Stimulated activated CD4-positive, alpha-beta T cell treated with anti-CD3 and anti-CD28 coated beads, Interleukin-4, amount 100 ng/mL, for 48 hours (primary cell): Measurements from ENCODE around the gene TTC8.

Source experiments
- DNase-seq, 2 donors: peaks; one replicate each; pipeline ENCODE4 v3.0.0-alpha.2; 2020; ENCODE audit warnings: low read depth in 2 of 2

TTC8 gene

DNA sequence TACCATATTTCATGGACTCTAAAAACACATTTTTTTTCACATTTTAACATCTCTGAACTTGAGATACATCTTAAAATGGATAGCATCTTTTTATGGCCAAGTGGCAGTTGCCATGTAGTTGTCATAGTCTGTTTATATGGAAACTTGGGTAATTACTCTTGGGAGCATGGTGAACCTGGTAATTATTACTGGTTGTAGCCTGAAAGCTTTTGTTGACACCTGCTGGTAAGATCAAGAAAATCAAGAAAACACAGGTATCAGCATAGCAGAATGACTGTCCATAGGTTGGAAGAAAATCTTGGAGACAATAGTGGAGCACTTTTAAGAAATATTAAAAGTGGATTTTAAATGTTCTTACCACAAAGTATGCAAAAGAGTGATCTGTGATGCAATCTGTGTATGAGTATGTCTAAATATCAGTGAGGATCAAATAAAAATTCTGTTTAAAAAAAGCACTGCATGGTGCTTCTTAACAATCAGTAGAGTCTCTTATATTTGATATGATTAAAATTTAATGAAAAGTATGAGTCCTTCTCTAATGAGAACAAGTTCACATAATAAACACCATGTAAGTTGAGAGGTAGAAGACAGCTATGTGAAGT, 44.2 kb downstream of the TTC8 start:
- no peak for DNase-seq

DNA sequence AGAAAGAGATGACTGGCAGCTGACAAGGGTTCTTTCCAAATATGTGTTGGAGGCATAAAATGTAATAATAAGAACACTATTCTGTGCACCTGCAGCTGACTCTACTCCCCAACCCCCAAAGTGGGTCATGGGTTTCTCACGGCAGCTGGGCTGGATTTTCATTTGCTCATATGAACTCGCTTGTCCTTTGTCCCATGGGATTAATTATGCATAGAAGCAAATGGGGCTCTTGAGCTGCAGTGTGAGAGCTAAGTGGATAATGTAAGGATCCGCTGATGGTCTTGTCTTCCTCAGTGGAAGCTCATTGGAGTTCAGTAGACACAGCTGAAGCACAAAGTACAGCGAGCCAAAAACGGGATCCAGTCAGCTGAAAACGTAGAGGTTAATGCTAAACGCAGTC, 46.3 kb downstream of the TTC8 start:
- DNase-seq = no peak

DNA sequence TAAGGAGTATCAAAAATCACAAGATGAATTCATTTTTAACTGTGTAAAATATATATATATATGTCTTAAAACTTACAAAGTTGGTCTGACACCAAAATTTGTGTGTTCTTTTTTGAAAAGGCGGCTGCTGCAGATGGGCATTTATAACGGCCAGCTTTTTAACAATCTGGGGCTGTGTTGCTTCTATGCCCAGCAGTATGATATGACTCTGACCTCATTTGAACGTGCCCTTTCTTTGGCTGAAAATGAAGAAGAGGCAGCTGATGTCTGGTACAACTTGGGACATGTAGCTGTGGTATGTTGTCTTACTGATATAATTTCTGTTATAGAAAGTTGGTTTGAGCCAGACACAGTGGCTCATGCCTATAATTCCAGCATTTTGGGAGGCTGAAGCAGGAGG, 47.0 kb downstream of the TTC8 start:
- no peak for DNase-seq

DNA sequence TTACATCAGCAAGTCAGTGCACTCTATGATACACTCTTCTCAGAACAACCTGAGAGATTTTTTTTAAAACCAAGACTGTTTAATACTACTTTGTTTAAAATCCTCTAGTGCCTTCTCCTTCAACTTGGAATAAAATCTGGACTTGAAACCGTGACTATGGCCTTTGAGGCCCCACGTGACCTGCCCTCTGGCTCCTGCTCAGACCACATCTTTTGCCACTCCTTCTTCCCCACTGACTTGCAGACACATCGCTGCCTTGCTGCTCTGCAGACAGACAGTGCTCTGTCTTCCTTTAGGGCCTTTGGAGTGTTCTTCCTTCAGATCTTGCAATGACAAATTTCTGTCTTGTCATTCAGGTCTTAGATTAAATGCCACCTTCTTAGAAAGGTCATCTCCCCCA, 48.5 kb downstream of the TTC8 start:
- DNase-seq = no peak

DNA sequence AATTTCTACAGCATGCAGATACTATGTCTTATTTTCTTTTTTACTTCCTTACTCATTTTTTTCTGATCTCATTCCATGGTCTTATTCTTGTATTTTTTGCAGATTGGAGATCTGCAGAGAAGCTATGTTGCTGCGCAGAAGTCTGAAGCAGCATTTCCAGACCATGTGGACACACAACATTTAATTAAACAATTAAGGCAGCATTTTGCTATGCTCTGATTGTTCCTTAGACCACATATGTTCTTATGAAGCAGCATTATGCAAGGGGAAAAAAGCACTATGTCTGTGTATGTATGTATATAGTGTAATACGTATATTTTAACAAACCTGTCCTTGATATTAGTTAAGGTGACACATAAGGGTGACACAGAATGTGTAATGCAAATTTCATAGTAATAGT, 52.7 kb downstream of the TTC8 start:
- no peak for DNase-seq

DNA sequence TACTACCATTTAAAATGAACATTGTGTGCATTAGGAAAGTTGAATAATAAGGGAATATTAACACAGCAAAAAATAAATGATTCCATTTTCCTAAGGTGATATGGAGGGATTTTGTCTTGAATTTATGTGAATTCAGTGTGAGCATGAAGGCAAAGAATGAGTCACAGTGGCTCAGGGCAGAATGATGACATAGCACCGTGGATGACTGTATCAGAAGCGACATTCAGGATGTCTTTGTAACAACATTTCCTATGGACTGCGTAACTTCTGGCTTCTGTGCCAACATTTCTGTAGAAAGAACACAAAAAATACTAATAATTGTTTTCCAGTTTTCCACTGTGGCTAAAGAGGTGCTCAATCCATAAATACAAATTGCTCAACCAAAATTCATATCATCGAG, 54.6 kb downstream of the TTC8 start:
- DNase-seq = no peak

DNA sequence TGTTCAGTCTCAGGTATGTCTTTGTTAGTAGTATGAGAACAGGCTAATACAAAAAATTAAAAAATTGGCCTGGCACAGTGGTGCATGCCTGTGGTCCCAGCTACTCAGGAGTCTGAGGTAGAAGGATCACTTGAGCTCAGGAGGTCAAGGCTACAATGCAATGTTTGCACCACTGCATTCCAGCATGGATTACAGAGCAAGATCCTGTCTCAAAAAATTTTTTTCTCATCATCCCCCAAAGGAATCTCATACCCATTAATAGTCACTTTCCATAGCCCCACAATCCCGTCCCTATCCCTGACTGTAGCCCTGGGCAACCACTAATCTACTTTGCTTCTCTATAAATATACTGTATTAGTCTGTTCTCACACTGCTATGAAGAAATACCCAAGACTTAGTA, 57.8 kb downstream of the TTC8 start:
- no peak for DNase-seq

DNA sequence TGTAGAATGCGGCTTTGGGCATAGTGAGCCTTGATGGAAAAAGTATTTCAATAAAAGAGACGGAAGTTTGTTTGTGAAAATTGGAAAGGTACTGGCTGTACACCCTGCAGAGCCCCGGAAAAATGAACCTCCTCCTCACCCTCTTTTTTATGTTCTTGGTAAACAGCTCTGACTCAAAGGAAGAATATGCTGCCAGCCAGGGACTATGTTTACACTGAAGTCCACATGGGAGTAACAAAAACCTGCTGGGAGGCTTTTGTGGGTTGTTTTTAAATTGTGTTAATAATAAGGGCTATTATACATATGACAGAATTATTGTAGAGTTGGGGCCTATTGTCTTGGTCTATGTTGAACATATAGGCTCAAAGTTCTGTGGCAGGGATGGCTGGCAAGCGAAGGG, 70.7 kb downstream of the TTC8 start:
- no peak for DNase-seq

DNA sequence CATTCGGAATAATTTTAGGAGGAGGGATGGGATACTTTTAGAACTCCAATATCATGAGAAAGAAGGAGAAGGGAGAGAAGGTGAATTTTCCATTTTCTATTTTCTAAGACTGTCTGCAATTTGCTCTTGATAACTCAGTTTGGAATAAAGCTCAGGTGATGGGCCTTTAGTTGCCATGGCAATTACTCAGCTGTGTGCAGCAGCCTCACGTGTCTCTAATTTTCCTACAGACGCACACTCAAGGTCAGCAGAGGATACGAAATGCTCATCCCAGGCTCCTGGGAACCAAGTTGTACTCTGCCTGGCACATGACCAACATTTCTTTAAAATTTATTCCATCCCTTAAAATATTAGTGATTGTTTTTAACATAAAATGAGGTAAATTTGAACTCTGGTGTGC, 76.7 kb downstream of the TTC8 start:
- DNase-seq = no peak

DNA sequence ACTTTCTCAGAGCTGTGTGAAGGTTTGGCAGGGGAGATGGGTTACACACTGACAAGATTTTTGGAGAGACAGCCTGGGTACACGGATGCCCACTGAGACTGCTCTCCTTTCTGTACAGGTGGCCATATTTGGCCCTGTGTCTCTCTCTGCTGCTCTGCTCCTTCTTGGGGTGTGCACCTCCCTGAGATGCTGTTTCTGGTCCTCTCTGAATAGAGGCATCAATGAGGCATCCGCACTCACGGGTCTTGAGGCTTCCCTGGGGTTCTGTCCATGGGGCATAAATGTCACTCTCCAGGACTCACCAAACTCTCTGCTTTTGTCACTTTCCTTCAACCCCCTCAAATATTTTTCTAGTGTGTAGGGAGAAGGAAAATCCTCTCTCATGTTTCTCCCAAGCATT, 77.5 kb downstream of the TTC8 start:
- no peak for DNase-seq

DNA sequence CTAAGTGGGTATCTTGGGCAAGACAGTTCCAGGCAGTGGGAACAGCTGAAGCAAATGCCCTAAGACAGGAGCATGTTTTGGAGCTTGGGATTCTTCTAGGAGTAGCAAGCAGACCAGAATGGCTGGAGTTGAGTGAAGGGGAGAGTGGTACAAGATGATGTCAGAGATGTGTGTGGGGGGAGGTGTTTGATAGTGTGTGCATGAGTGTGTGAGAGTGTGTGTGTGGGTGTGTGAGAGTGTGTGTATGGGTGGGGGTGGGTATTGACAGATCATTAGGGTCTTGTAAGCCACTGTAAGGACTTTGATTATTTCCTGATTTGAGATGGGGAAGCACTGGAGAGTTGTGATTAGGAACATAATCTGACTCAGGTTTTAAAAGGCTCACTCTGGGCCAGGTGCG, 78.4 kb downstream of the TTC8 start:
- no peak for DNase-seq

DNA sequence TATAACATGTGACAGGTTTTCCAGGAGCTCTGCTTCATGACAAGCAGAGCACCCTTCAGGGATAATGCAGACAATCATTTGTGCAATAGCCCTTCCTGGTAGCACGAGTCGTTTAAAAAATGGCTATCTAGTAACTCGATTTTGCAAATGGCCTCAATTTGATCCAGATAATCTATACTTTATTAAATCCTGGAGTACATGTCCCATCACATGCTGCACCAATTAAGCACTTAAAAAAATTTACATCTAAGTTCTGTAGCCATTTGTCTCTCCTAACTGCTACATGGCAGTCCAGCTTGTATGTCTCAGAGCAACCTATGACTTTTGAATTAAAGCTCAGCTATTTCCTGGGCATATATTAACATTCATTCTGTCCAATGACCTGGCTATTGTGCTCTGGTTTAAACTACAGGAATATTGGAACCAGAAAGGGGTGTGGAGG, 79.8 kb downstream of the TTC8 start:
- no peak for DNase-seq

DNA sequence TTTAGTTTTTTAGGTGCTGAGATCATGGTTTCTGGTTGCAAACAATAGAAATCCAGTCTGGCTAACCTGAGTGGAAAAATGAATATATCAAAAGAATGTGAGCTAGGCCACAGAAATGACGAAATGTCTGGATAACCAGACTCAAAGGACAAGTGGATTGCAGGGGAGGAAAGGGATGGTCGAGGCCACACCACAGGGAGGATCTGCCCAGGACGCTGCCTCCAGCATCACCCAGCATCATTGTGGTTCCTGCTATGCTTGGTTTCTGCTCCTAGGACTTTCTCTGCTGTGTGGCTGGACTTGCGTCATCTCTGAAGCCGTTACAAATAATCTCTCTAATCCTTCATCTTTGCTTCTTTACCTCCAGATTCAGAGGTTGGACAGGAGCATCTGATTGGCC, 80.4 kb downstream of the TTC8 start:
- no peak for DNase-seq

DNA sequence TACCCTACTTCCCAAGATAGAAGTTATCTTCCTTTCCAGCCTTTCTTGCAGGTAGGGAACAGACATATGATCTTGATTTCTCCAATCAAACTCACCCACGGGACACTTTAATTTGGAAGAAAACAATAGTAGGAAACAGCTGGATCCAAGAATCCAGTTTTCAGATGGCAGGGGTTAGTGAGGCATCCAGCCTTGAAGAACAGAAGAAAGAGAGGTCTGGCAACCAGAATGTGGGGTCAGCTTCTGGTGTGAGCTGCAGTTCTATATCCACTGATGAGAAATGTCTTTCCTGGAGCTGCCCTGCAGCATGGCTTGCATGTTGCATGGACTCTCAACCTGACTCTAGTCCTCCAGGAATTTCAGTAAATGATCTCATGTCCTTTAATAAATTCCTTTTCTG, 83.8 kb downstream of the TTC8 start:
- no peak for DNase-seq

DNA sequence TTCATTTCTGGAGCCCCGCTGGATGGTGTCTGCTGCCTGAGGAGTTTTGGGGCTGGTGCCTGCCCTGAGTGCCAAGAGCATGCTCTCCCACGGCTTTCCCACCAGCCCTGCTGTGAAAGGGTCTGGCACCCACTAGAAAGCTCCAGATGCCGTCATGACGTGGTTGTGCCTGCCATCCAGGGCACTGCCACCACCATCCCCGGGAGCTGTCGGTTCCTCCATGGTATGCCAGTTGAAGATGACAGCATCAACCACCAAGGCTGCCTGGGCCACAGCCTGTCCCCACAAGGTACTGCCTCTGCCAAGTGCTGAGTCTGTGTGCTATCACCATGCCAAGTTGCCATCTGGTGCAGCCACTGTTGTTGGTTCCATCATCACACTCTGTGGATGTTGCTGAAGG, 85.9 kb downstream of the TTC8 start:
- DNase-seq = no peak

DNA sequence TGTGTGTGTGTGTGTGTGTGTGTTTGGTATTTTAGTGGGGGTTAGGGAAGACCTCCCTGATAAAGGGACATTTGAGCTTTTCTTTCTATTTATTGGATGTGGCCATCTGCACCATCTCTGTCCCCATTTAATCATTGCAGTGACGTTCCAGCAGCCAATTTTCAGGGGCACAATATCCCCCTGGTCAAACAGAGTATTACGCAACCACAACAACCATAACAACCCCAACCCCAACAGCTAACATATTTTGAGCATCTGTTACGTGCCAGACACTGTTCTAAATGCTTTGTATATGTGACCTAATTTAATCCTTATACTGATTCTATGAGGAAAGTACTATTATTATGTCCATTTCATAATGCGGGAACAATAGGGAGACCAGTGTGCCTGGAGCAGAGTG, 87.4 kb downstream of the TTC8 start:
- DNase-seq = no peak

DNA sequence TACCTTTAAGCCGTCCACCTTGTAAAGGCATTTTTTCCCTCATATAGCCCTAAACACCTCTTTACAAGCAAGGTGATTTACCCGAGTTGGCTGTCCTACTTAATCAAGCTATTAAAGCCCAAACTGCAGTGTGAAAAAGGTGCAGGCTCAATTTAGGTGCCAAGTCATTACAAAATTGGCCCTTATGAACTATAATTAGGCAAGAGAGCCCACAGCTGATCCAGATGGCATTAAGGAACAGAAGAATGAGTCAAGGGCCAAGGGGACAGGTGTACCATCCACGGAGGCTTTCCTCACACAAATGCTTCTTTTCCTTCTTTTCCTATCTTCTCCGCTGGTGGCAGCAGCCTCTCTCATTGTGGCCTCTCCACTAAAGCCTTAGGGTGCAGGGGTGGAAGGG, 90.5 kb downstream of the TTC8 start:
- no peak for DNase-seq

DNA sequence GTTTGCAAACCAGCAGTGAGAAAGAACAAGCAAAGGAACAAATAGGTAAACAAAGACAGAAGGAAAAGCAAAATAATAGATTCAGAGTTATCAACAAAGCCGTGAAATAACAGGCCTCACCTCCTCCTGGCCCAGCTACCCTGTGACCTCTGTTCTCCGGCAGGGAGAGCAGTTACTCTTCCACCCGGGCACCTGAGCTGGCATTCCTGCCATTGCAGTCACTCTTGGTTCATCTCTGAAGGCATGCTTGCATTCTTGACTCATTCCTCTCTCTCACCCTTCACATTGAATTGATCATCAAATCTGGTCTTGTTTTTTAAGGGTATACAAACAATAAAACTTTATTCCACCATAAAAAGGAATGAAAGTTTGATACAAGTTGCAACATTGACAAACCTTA, 95.1 kb downstream of the TTC8 start:
- no peak for DNase-seq
